ENCODE measurements around the gene BUB1B.

DNA sequence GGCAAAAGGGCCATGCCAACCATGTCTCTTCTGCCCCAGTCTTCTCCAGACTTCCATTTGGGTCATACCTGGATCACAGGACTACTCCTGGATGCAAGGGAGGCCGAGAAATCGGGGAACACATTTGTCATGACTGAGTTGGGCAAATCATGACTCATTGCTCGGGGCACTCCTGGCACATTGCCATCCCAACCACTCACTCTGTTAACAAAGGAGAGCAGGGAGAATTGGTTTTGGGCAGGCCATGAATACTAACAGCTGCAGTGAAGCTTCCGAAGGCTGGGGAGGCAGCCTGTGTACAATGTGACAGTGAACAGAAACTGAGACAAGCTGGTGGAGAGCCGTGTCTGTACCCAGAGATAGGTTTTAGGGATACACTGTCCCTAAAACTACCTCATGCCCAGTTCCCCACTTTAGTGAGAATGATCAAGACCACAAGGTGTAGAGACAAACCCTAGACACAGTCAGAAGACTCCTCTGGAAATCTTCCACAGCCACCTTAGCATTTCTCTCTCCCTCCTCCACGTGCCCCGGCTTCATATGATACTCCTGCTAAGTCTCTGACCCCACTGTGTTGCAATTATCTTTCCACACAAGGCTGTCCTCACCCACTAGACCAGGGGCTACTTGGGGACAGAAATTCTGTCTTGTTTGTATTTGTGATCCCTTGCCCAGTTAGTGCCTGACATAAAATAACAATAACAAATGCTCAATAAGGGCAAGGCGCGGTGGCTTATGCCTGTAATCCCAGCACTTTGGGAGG lies 10.5 kb upstream of the BUB1B start:
- no peak for TF ChIP-seq TAF1 (IDR thresholded peaks at IDR 0.05; ENCODE audit: low read depth, low read length)
- TF ChIP-seq POLR2A (IDR thresholded peaks at IDR 0.05; ENCODE audit: low read depth, low read length): no peak
- no peak for TF ChIP-seq POLR2AphosphoS5 (IDR thresholded peaks at IDR 0.05; ENCODE audit: low read depth, low read length)
- TF ChIP-seq SPI1 (IDR thresholded peaks at IDR 0.05; ENCODE audit: low read depth, low read length): no peak
- TF ChIP-seq PAX5 (IDR thresholded peaks at IDR 0.05; ENCODE audit: insufficient read depth, low read length, severe bottlenecking): no peak

Data from GM12891 (cell line).